ENCODE measurements around the gene GALM.

- no peak for TF ChIP-seq EGR1 (IDR thresholded peaks at IDR 0.05; ENCODE audit: borderline replicate concordance in 1 of 2, low read depth in 2 of 2, low read length in 2 of 2)
- no peak for TF ChIP-seq CTCF (IDR thresholded peaks at IDR 0.05 in 2 of 3, conservative IDR thresholded peaks at IDR 0.05 in 1 of 3; ENCODE audit: control insufficient read depth in 2 of 3, extremely low read depth in 1 of 3, insufficient read depth in 1 of 3, low read depth in 3 of 3, low read length in 3 of 3)
- TF ChIP-seq POLR2A (IDR thresholded peaks at IDR 0.05; ENCODE audit: low read depth, low read length): no peak
- no peak for TF ChIP-seq EED (IDR thresholded peaks at IDR 0.05; ENCODE audit: low read depth)
- no peak for TF ChIP-seq HCFC1 (IDR thresholded peaks at IDR 0.05; ENCODE audit: low read length)
- no peak for TF ChIP-seq POLR2AphosphoS2 (IDR thresholded peaks at IDR 0.05; ENCODE audit: low read depth, low read length)
- TF ChIP-seq RFX5 (IDR thresholded peaks at IDR 0.05; ENCODE audit: low read depth, low read length): no peak
- no peak for TF ChIP-seq NRF1 (conservative IDR thresholded peaks at IDR 0.05; ENCODE audit: low read depth, low read length)
- no peak for TF ChIP-seq NFYB (IDR thresholded peaks at IDR 0.05; ENCODE audit: insufficient read depth, low read depth, low read length)
- TF ChIP-seq, protein P1, sequence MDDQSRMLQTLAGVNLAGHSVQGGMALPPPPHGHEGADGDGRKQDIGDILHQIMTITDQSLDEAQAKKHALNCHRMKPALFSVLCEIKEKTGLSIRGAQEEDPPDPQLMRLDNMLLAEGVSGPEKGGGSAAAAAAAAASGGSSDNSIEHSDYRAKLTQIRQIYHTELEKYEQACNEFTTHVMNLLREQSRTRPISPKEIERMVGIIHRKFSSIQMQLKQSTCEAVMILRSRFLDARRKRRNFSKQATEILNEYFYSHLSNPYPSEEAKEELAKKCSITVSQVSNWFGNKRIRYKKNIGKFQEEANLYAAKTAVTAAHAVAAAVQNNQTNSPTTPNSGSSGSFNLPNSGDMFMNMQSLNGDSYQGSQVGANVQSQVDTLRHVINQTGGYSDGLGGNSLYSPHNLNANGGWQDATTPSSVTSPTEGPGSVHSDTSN (IDR thresholded peaks at IDR 0.05; ENCODE audit: insufficient replicate concordance, low read depth, low read length): no peak
These were observed 47.4 kb downstream of the GALM start for GRCh38 chr2:38713338-38713737.
